Measurements from ENCODE around the gene SUSD5. TPM values are rescaled to one million over a fixed set of nuclear protein-coding genes. Genes with fewer than 3 reads are reported as not detected.
A peak's percentile ranks its signal among the peaks of the same experiment; 100 is the strongest.
"Not testable (repeated sequence)": the region's sequence is repeated elsewhere in the genome, so short reads cannot be mapped to it uniquely, and the experiment has no call there.

SUSD5 gene
- total RNA-seq, 1 experiment from 2014 or later = not detected

- ATAC-seq = no peak
- Histone ChIP-seq H3K9ac (ENCODE audit: low read length) (no peak overlapping the region), H3K4me2 (ENCODE audit: low read length) (no peak overlapping the region), H3K79me2 (ENCODE audit: low read length) (no peaks in the 10 kb centered on the region), H3K27ac (ENCODE audit: low read length) (no peak overlapping the region), H3K9me3 (ENCODE audit: low read length) (no peaks in the 10 kb centered on the region), H3K4me1 (ENCODE audit: insufficient read depth, low read length) (no peaks in the 10 kb centered on the region), H2AFZ (ENCODE audit: low read length) (0 out of 2 replicates have a peak overlapping the region, but pooled peaks have one; percentile 5), H3K36me3 (ENCODE audit: low read depth, low read length) (no peaks in the 10 kb centered on the region), H4K20me1 (ENCODE audit: low read length) (no peaks in the 10 kb centered on the region), H3K4me3 (ENCODE audit: low read length) (no peak overlapping the region), H3K27me3 (ENCODE audit: low read length) (no peaks in the 10 kb centered on the region), H3K9me2 (replicated peaks; ENCODE audit: low read length) (no peaks in the 10 kb centered on the region), H3F3A (ENCODE audit: low read length, unreplicated experiment) (no peaks in the 10 kb centered on the region)
- intact Hi-C loops (cut with micrococcal nuclease) = no loop called here
- CTCF ChIA-PET = no interaction called here
- BruUV-seq (replicated peaks) = no TSS peak
- no peak for DNase-seq
- no peak for TF ChIP-seq EZH2phosphoT487 (IDR thresholded peaks at IDR 0.05; ENCODE audit: borderline replicate concordance, low read length)
- no peak for TF ChIP-seq CTCF (conservative IDR thresholded peaks at IDR 0.05; ENCODE audit: low read depth, low read length)
- no peak for TF ChIP-seq EZH2 (IDR thresholded peaks at IDR 0.05; ENCODE audit: low read length, unreplicated experiment)
- POLR2A ChIA-PET (ENCODE audit: unreplicated experiment) = no interaction called here
Measured at GRCh38 chr3:33167284-33167683, 51.3 kb downstream of the SUSD5 start.

- H2AFZ ChIP-seq (ENCODE audit: low read length) = no peak overlapping the region
- no peak overlapping the region for H3K4me3 ChIP-seq (ENCODE audit: low read length)
- no peaks in the 10 kb centered on the region for H3K4me1 ChIP-seq (ENCODE audit: insufficient read depth, low read length)
- CTCF ChIA-PET = no interaction called here
- H3K79me2 ChIP-seq (ENCODE audit: low read length) = no peaks in the 10 kb centered on the region
- TF ChIP-seq CTCF (conservative IDR thresholded peaks at IDR 0.05; ENCODE audit: low read depth, low read length) (no peak), EZH2phosphoT487 (IDR thresholded peaks at IDR 0.05; ENCODE audit: borderline replicate concordance, low read length) (no peak), EZH2 (IDR thresholded peaks at IDR 0.05; ENCODE audit: low read length, unreplicated experiment) (no peak)
- intact Hi-C loops (cut with micrococcal nuclease) = no loop called here
- peaks cover 4% of the 10 kb centered on the region for H3K27me3 ChIP-seq (ENCODE audit: low read length)
- no peaks in the 10 kb centered on the region for H3K36me3 ChIP-seq (ENCODE audit: low read depth, low read length)
- H3K4me2 ChIP-seq (ENCODE audit: low read length) = no peak overlapping the region
- no peak overlapping the region for H3K27ac ChIP-seq (ENCODE audit: low read length)
- POLR2A ChIA-PET (ENCODE audit: unreplicated experiment) = no interaction called here
- DNase-seq (no peak), ATAC-seq (no peak)
- no peaks in the 10 kb centered on the region for H3K9me2 ChIP-seq (replicated peaks; ENCODE audit: low read length)
- no peaks in the 10 kb centered on the region for H3K9me3 ChIP-seq (ENCODE audit: low read length)
- BruUV-seq (replicated peaks) = no TSS peak
- no peaks in the 10 kb centered on the region for H3F3A ChIP-seq (ENCODE audit: low read length, unreplicated experiment)
- no peaks in the 10 kb centered on the region for H4K20me1 ChIP-seq (ENCODE audit: low read length)
- no peak overlapping the region for H3K9ac ChIP-seq (ENCODE audit: low read length)
Measured at GRCh38 chr3:33166095-33166494, 52.5 kb downstream of the SUSD5 start.

DNA sequence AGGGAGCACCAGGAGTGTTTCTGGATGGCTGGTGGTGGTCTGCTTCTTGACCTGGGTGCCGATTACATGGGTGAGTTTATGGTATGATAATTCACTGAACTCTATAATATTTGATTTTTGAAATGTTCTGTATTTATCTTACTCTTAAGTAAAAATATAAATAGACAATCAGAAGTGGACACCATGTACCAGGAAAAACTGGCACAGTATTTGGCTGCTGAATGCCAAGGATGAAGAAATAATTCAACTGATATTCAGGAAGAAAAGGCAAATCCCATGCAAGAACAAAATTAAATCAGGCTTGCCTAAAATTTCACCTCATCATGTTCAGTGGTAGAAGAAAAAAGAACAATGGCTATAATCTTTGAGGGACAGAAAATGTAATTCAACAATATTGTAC, 53.2 kb downstream of the SUSD5 start:
- H3K9me3 ChIP-seq (ENCODE audit: low read length) = no peaks in the 10 kb centered on the region
- no peaks in the 10 kb centered on the region for H3K4me1 ChIP-seq (ENCODE audit: insufficient read depth, low read length)
- peaks cover 8% of the 10 kb centered on the region for H3K27me3 ChIP-seq (ENCODE audit: low read length)
- no peak overlapping the region for H3K9ac ChIP-seq (ENCODE audit: low read length)
- H3K36me3 ChIP-seq (ENCODE audit: low read depth, low read length) = no peaks in the 10 kb centered on the region
- no peaks in the 10 kb centered on the region for H4K20me1 ChIP-seq (ENCODE audit: low read length)
- H3K4me2 ChIP-seq (ENCODE audit: low read length) = no peak overlapping the region
- DNase-seq = no peak
- H3K27ac ChIP-seq (ENCODE audit: low read length) = no peak overlapping the region
- ChIA-PET POLR2A (ENCODE audit: unreplicated experiment) (no interaction called here), CTCF (no interaction called here)
- no peaks in the 10 kb centered on the region for H3F3A ChIP-seq (ENCODE audit: low read length, unreplicated experiment)
- ATAC-seq = no peak
- no TSS peak for BruUV-seq (replicated peaks)
- no peak for TF ChIP-seq EZH2 (IDR thresholded peaks at IDR 0.05; ENCODE audit: low read length, unreplicated experiment)
- no peak for TF ChIP-seq CTCF (conservative IDR thresholded peaks at IDR 0.05; ENCODE audit: low read depth, low read length)
- no peak for TF ChIP-seq EZH2phosphoT487 (IDR thresholded peaks at IDR 0.05; ENCODE audit: borderline replicate concordance, low read length)
- intact Hi-C loops (cut with micrococcal nuclease) = no loop called here
- no peak overlapping the region for H2AFZ ChIP-seq (ENCODE audit: low read length)
- H3K9me2 ChIP-seq (replicated peaks; ENCODE audit: low read length) = no peaks in the 10 kb centered on the region
- H3K79me2 ChIP-seq (ENCODE audit: low read length) = no peaks in the 10 kb centered on the region
- H3K4me3 ChIP-seq (ENCODE audit: low read length) = no peak overlapping the region

DNA sequence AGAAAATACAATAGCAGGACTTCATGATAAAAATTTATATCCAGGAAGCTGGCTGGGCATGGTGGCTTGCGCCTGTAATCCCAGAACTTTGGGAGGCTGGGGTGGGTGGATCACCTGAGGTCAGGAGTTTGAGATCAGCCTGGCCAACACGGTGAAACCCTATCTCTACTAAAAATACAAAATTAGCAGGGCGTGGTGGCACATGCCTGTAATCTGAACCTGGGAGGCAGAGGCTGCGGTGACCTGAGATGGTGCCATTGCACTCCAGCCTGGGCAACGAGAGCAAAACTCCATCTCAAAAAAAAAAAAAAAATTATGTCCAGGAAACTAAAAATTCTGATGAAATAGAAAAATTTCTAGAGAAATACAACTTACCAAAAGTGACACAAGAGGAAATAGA, 56.0 kb downstream of the SUSD5 start:
- H3F3A ChIP-seq (ENCODE audit: low read length, unreplicated experiment); H3K9ac ChIP-seq (ENCODE audit: low read length); H3K4me1 ChIP-seq (ENCODE audit: insufficient read depth, low read length); H3K9me3 ChIP-seq (ENCODE audit: low read length); POLR2A ChIA-PET (ENCODE audit: unreplicated experiment); DNase-seq; H2AFZ ChIP-seq (ENCODE audit: low read length); H3K27ac ChIP-seq (ENCODE audit: low read length); H3K9me2 ChIP-seq (replicated peaks; ENCODE audit: low read length); H4K20me1 ChIP-seq (ENCODE audit: low read length); H3K4me2 ChIP-seq (ENCODE audit: low read length); H3K79me2 ChIP-seq (ENCODE audit: low read length); H3K27me3 ChIP-seq (ENCODE audit: low read length); intact Hi-C loops (cut with micrococcal nuclease); CTCF ChIA-PET; H3K36me3 ChIP-seq (ENCODE audit: low read depth, low read length); H3K4me3 ChIP-seq (ENCODE audit: low read length); BruUV-seq (replicated peaks); ATAC-seq: not testable (repeated sequence)

All from PC-3 (cell line).